ENCODE results near the gene ELMO2.

Gene ELMO2

GRCh38 chr20:46367234-46367633 is 39.2 kb downstream of the ELMO2 start:
- DNase-seq = no peak

GRCh38 chr20:46366826-46367225 is 39.6 kb downstream of the ELMO2 start:
- DNase-seq = no peak

GRCh38 chr20:46365487-46366220 is 40.8 kb downstream of the ELMO2 start:
- DNase-seq = no peak

GRCh38 chr20:46364670-46365486 is 41.5 kb downstream of the ELMO2 start:
- DNase-seq = no peak

GRCh38 chr20:46363874-46364669 is 42.3 kb downstream of the ELMO2 start:
- peak; percentile 80 for DNase-seq

- DNase-seq = no peak
Observed at GRCh38 chr20:46362921-46363867, 43.2 kb downstream of the ELMO2 start.

GRCh38 chr20:46361811-46362210 is 44.6 kb downstream of the ELMO2 start:
- no peak for DNase-seq

GRCh38 chr20:46361381-46361780 is 45.0 kb downstream of the ELMO2 start:
- peak; percentile 36 for DNase-seq

GRCh38 chr20:46359233-46359751 is 47.1 kb downstream of the ELMO2 start:
- DNase-seq = no peak

GRCh38 chr20:46358346-46359058 is 47.9 kb downstream of the ELMO2 start:
- no peak for DNase-seq

- no peak for DNase-seq
Observed at GRCh38 chr20:46357030-46357514, 49.3 kb downstream of the ELMO2 start.

- DNase-seq = no peak
Observed at GRCh38 chr20:46356195-46357029, 50.0 kb downstream of the ELMO2 start.

GRCh38 chr20:46355778-46356177 is 50.6 kb downstream of the ELMO2 start:
- no peak for DNase-seq

- no peak for DNase-seq
Observed at GRCh38 chr20:46354920-46355654, 51.3 kb downstream of the ELMO2 start.

- no peak for DNase-seq
Observed at GRCh38 chr20:46354207-46354555, 52.2 kb downstream of the ELMO2 start.

GRCh38 chr20:46353500-46354206 is 52.8 kb downstream of the ELMO2 start:
- no peak for DNase-seq

- no peak for DNase-seq
Observed at GRCh38 chr20:46352370-46352938, 54.0 kb downstream of the ELMO2 start.

GRCh38 chr20:46351357-46352058 is 54.9 kb downstream of the ELMO2 start:
- no peak for DNase-seq
